ENCODE measurements around the gene FRMPD4.

The FRMPD4 gene

DNA sequence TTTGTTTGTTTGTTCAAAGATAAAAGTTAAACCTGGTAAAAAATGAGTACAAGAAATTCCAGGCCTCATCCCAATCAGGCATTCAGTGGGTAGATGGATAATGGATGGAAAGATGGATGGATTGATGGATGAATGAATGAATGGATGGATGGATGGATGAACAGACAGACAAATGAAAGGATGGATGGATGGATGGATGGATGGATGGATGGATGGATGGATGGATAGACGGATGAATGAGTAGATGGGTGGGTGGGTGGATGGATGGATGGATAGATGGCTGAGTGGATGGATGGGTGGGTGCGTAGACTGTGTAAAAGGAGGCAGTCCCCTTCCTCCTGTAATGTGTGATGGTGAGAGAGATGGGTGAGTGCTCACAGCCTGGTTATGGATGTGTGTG, 206.7 kb downstream of the FRMPD4 start:
- Histone ChIP-seq H3K4me2 (ENCODE audit: low read depth, low read length, poor library complexity, severe bottlenecking) (no peak overlapping the region), H3K4me1 (ENCODE audit: insufficient read depth, low read length, poor library complexity, severe bottlenecking) (no peaks in the 10 kb centered on the region), H3K9me2 (replicated peaks; ENCODE audit: low read depth, low read length) (no peaks in the 10 kb centered on the region), H4K20me1 (ENCODE audit: insufficient read depth, low read length, poor library complexity, severe bottlenecking) (no peaks in the 10 kb centered on the region), H3K4me3 (ENCODE audit: low read length, poor library complexity, severe bottlenecking) (no peak overlapping the region), H3K27me3 (ENCODE audit: insufficient read depth, low read length, poor library complexity, severe bottlenecking) (no peaks in the 10 kb centered on the region), H3K9ac (ENCODE audit: low read depth, low read length, poor library complexity, severe bottlenecking) (no peak overlapping the region), H3K36me3 (ENCODE audit: insufficient read depth, low read length) (no peaks in the 10 kb centered on the region), H3F3A (ENCODE audit: low read depth) (no peaks in the 10 kb centered on the region), H2AFZ (ENCODE audit: low read length) (no peak overlapping the region), H3K9me3 (ENCODE audit: insufficient read depth, low read depth, low read length) (no peaks in the 10 kb centered on the region), H3K79me2 (ENCODE audit: insufficient read depth, low read length) (no peaks in the 10 kb centered on the region)
- TF ChIP-seq CTCF (conservative IDR thresholded peaks at IDR 0.05; ENCODE audit: low read length) (no peak), EZH2phosphoT487 (IDR thresholded peaks at IDR 0.05; ENCODE audit: borderline replicate concordance) (no peak)

DNA sequence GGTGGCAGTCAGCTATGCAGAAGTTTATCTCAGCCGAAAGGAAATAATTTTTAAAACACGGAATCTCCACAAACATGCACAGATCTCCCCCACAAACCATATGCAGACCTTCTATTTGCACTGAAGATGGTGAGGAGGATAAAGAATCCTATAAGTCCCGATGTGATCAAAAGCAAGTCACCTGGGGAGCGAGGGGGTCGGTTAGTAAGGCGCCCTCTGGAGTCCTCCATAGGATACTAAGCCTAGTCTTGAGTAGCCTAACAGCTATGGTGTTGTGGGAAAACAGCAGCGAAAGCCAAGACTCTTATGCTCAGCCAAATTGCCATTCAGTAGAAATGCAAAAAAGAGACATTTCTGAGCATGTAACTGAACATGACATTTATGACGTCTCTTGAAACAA, 210.9 kb downstream of the FRMPD4 start:
- H3K4me1 ChIP-seq (ENCODE audit: insufficient read depth, low read length, poor library complexity, severe bottlenecking), result no peaks in the 10 kb centered on the region
- no peaks in the 10 kb centered on the region for H3K79me2 ChIP-seq (ENCODE audit: insufficient read depth, low read length)
- no peaks in the 10 kb centered on the region for H4K20me1 ChIP-seq (ENCODE audit: insufficient read depth, low read length, poor library complexity, severe bottlenecking)
- H3K4me2 ChIP-seq (ENCODE audit: low read depth, low read length, poor library complexity, severe bottlenecking), result no peak overlapping the region
- H3K4me3 ChIP-seq (ENCODE audit: low read length, poor library complexity, severe bottlenecking), result no peak overlapping the region
- H3F3A ChIP-seq (ENCODE audit: low read depth), result no peaks in the 10 kb centered on the region
- H3K27me3 ChIP-seq (ENCODE audit: insufficient read depth, low read length, poor library complexity, severe bottlenecking), result no peaks in the 10 kb centered on the region
- no peaks in the 10 kb centered on the region for H3K36me3 ChIP-seq (ENCODE audit: insufficient read depth, low read length)
- H3K9me3 ChIP-seq (ENCODE audit: insufficient read depth, low read depth, low read length), result no peaks in the 10 kb centered on the region
- H2AFZ ChIP-seq (ENCODE audit: low read length), result no peak overlapping the region
- no peak overlapping the region for H3K9ac ChIP-seq (ENCODE audit: low read depth, low read length, poor library complexity, severe bottlenecking)
- H3K9me2 ChIP-seq (replicated peaks; ENCODE audit: low read depth, low read length), result no peaks in the 10 kb centered on the region
- TF ChIP-seq EZH2phosphoT487 (IDR thresholded peaks at IDR 0.05; ENCODE audit: borderline replicate concordance), result no peak

DNA sequence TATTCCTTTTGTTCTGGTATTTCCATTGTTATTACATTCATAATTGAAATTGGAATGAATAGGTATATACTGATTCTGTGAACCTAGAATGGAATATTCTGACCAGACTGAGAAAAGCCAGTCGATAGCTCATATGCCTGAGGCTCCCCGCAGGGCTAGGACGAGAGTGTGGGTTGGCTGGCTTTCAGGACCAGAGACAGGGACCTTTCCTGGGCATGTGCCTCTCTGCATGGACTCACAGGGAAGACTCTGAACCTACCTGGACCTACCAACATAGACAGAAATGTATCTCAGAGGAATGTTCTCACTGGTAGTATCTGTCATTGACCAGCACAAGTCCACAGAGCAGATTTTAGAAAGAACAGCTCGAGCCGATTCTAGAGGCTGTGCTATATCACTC, 214.6 kb downstream of the FRMPD4 start:
- Histone ChIP-seq H3K4me3 (ENCODE audit: low read length, poor library complexity, severe bottlenecking) (no peak overlapping the region), H3K9me3 (ENCODE audit: insufficient read depth, low read depth, low read length) (no peaks in the 10 kb centered on the region), H3K27me3 (ENCODE audit: insufficient read depth, low read length, poor library complexity, severe bottlenecking) (no peaks in the 10 kb centered on the region), H3K36me3 (ENCODE audit: insufficient read depth, low read length) (no peaks in the 10 kb centered on the region), H3K4me1 (ENCODE audit: insufficient read depth, low read length, poor library complexity, severe bottlenecking) (no peaks in the 10 kb centered on the region), H3K9me2 (replicated peaks; ENCODE audit: low read depth, low read length) (no peaks in the 10 kb centered on the region), H3K4me2 (ENCODE audit: low read depth, low read length, poor library complexity, severe bottlenecking) (no peak overlapping the region), H2AFZ (ENCODE audit: low read length) (no peak overlapping the region), H3K79me2 (ENCODE audit: insufficient read depth, low read length) (no peaks in the 10 kb centered on the region), H3F3A (ENCODE audit: low read depth) (no peaks in the 10 kb centered on the region), H4K20me1 (ENCODE audit: insufficient read depth, low read length, poor library complexity, severe bottlenecking) (no peaks in the 10 kb centered on the region), H3K9ac (ENCODE audit: low read depth, low read length, poor library complexity, severe bottlenecking) (no peak overlapping the region)
- TF ChIP-seq CTCF (conservative IDR thresholded peaks at IDR 0.05; ENCODE audit: low read length) (no peak), EZH2phosphoT487 (IDR thresholded peaks at IDR 0.05; ENCODE audit: borderline replicate concordance) (no peak)

- Histone ChIP-seq H3K9ac (ENCODE audit: low read depth, low read length, poor library complexity, severe bottlenecking) (no peak overlapping the region), H3K4me3 (ENCODE audit: low read length, poor library complexity, severe bottlenecking) (no peak overlapping the region), H3K9me2 (replicated peaks; ENCODE audit: low read depth, low read length) (no peaks in the 10 kb centered on the region), H3F3A (ENCODE audit: low read depth) (no peaks in the 10 kb centered on the region), H4K20me1 (ENCODE audit: insufficient read depth, low read length, poor library complexity, severe bottlenecking) (no peaks in the 10 kb centered on the region), H3K4me2 (ENCODE audit: low read depth, low read length, poor library complexity, severe bottlenecking) (no peak overlapping the region), H3K36me3 (ENCODE audit: insufficient read depth, low read length) (no peaks in the 10 kb centered on the region), H2AFZ (ENCODE audit: low read length) (no peak overlapping the region), H3K4me1 (ENCODE audit: insufficient read depth, low read length, poor library complexity, severe bottlenecking) (no peaks in the 10 kb centered on the region), H3K9me3 (ENCODE audit: insufficient read depth, low read depth, low read length) (no peaks in the 10 kb centered on the region), H3K27me3 (ENCODE audit: insufficient read depth, low read length, poor library complexity, severe bottlenecking) (no peaks in the 10 kb centered on the region), H3K79me2 (ENCODE audit: insufficient read depth, low read length) (no peaks in the 10 kb centered on the region)
- TF ChIP-seq CTCF (conservative IDR thresholded peaks at IDR 0.05; ENCODE audit: low read length) (no peak), EZH2phosphoT487 (IDR thresholded peaks at IDR 0.05; ENCODE audit: borderline replicate concordance) (no peak)
These were observed 222.1 kb downstream of the FRMPD4 start for GRCh38 chrX:12360383-12360782.
